ENCODE results near the gene SNX33. TPM values are rescaled to one million over a fixed set of nuclear protein-coding genes. Genes with fewer than 3 reads are reported as not detected.

The SNX33 gene
- total and polyA plus RNA-seq, 2 of the 13 experiments (the other 11 are each of a cell fraction or from before 2014, with no cell fraction given): 11.0 to 11.6 TPM

DNA sequence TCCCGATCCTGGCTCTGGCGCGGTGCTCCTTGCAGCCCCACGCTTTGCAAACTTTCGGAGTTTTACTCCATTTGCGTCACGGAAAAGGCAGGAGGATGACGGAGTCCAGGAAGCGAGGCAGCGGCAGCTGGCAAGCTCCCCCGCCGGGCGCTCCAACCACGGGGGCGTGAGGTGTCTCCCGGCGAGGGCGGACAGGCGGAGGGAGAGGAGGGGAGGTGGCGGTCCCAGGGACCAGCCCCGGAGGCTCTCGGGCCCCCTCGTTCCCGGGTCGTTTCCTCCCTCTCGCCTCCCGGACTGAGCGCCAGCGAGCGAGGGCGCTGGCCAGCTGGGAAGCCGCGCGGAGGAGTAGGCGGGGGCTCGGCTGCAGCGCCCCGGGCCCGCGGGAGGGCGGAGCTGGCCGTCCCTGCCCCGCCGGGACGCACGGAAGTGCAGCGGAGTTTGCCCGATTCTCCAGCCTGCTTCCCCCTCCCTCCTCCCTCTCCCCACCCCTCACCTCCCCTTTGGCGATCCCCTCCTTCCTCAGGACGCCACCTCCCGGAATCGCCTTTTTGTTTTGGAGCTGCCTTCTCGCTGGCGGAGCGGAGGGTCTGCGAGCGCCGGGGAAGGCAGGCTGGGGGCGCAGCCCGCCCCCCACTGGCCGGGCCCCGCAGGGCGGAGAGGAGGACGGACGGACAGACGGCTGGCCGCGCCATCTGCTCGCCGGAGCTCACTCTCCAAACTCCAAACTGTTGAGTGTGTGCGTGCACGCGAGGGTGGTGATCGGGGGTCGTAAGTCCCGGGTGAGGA lies at the start of gene SNX33 (continued):
- TF ChIP-seq, protein P1, sequence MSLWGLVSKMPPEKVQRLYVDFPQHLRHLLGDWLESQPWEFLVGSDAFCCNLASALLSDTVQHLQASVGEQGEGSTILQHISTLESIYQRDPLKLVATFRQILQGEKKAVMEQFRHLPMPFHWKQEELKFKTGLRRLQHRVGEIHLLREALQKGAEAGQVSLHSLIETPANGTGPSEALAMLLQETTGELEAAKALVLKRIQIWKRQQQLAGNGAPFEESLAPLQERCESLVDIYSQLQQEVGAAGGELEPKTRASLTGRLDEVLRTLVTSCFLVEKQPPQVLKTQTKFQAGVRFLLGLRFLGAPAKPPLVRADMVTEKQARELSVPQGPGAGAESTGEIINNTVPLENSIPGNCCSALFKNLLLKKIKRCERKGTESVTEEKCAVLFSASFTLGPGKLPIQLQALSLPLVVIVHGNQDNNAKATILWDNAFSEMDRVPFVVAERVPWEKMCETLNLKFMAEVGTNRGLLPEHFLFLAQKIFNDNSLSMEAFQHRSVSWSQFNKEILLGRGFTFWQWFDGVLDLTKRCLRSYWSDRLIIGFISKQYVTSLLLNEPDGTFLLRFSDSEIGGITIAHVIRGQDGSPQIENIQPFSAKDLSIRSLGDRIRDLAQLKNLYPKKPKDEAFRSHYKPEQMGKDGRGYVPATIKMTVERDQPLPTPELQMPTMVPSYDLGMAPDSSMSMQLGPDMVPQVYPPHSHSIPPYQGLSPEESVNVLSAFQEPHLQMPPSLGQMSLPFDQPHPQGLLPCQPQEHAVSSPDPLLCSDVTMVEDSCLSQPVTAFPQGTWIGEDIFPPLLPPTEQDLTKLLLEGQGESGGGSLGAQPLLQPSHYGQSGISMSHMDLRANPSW (CRISPR knock-in tag; IDR thresholded peaks at IDR 0.05; ENCODE audit: borderline replicate concordance): peak; percentile 25; the same call in 1 of the 2 replicates
- TF ChIP-seq, protein P2, sequence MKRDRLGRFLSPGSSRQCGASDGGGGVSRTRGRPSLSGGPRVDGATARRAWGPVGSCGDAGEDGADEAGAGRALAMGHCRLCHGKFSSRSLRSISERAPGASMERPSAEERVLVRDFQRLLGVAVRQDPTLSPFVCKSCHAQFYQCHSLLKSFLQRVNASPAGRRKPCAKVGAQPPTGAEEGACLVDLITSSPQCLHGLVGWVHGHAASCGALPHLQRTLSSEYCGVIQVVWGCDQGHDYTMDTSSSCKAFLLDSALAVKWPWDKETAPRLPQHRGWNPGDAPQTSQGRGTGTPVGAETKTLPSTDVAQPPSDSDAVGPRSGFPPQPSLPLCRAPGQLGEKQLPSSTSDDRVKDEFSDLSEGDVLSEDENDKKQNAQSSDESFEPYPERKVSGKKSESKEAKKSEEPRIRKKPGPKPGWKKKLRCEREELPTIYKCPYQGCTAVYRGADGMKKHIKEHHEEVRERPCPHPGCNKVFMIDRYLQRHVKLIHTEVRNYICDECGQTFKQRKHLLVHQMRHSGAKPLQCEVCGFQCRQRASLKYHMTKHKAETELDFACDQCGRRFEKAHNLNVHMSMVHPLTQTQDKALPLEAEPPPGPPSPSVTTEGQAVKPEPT (CRISPR knock-in tag; IDR thresholded peaks at IDR 0.05; ENCODE audit: low read depth): no peak; the same call in 1 of the 2 replicates
- TF ChIP-seq HMG20B (CRISPR knock-in tag; conservative IDR thresholded peaks at IDR 0.05): no peak
- TF ChIP-seq TEAD3 (CRISPR knock-in tag; optimal IDR thresholded peaks at IDR 0.05; ENCODE audit: borderline replicate concordance): no peak
- peak; percentile 11 for TF ChIP-seq YY1 (IDR thresholded peaks at IDR 0.05; ENCODE audit: insufficient read depth, insufficient replicate concordance, low read depth, low read length)
- TF ChIP-seq DR1 (CRISPR knock-in tag; IDR thresholded peaks at IDR 0.05): no peak; the same call in 1 of the 2 replicates
- TF ChIP-seq PHF20 (CRISPR knock-in tag; IDR thresholded peaks at IDR 0.05): peak; percentile 63; the same call in 1 of the 2 replicates
- TF ChIP-seq BORCS8-MEF2B (CRISPR knock-in tag; IDR thresholded peaks at IDR 0.05): peak; percentile 58; the same call in 1 of the 2 replicates
- no peak for TF ChIP-seq ZNF468 (CRISPR knock-in tag; IDR thresholded peaks at IDR 0.05)
- TF ChIP-seq, protein P3, sequence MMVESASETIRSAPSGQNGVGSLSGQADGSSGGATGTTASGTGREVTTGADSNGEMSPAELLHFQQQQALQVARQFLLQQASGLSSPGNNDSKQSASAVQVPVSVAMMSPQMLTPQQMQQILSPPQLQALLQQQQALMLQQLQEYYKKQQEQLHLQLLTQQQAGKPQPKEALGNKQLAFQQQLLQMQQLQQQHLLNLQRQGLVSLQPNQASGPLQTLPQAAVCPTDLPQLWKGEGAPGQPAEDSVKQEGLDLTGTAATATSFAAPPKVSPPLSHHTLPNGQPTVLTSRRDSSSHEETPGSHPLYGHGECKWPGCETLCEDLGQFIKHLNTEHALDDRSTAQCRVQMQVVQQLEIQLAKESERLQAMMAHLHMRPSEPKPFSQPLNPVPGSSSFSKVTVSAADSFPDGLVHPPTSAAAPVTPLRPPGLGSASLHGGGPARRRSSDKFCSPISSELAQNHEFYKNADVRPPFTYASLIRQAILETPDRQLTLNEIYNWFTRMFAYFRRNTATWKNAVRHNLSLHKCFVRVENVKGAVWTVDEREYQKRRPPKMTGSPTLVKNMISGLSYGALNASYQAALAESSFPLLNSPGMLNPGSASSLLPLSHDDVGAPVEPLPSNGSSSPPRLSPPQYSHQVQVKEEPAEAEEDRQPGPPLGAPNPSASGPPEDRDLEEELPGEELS (CRISPR knock-in tag; IDR thresholded peaks at IDR 0.05): no peak; the same call in 1 of the 2 replicates
- no peak for TF ChIP-seq MBD4 (IDR thresholded peaks at IDR 0.05; ENCODE audit: borderline replicate concordance, low read length)
- TF ChIP-seq MEIS2 (CRISPR knock-in tag; IDR thresholded peaks at IDR 0.05): no peak; the same call in 1 of the 2 replicates
- TF ChIP-seq ZNF326 (CRISPR knock-in tag; IDR thresholded peaks at IDR 0.05; ENCODE audit: borderline replicate concordance): no peak
- peak; percentile 33; the same call in 1 of the 2 replicates for TF ChIP-seq ZNF589 (CRISPR knock-in tag; conservative IDR thresholded peaks at IDR 0.05)
- TF ChIP-seq MATR3 (CRISPR knock-in tag; IDR thresholded peaks at IDR 0.05): no peak
- no peak for TF ChIP-seq ZNF232 (CRISPR knock-in tag; IDR thresholded peaks at IDR 0.05; ENCODE audit: borderline replicate concordance)
- TF ChIP-seq, protein P4, sequence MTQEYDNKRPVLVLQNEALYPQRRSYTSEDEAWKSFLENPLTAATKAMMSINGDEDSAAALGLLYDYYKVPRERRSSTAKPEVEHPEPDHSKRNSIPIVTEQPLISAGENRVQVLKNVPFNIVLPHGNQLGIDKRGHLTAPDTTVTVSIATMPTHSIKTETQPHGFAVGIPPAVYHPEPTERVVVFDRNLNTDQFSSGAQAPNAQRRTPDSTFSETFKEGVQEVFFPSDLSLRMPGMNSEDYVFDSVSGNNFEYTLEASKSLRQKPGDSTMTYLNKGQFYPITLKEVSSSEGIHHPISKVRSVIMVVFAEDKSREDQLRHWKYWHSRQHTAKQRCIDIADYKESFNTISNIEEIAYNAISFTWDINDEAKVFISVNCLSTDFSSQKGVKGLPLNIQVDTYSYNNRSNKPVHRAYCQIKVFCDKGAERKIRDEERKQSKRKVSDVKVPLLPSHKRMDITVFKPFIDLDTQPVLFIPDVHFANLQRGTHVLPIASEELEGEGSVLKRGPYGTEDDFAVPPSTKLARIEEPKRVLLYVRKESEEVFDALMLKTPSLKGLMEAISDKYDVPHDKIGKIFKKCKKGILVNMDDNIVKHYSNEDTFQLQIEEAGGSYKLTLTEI (CRISPR knock-in tag; conservative IDR thresholded peaks at IDR 0.05): no peak
- no peak; the same call in 1 of the 2 replicates for TF ChIP-seq THAP11 (CRISPR knock-in tag; IDR thresholded peaks at IDR 0.05)
- no peak for TF ChIP-seq ZNF335 (CRISPR knock-in tag; IDR thresholded peaks at IDR 0.05)
- no peak for TF ChIP-seq SATB2 (CRISPR knock-in tag; IDR thresholded peaks at IDR 0.05)
